ENCODE data around the gene APP.

GRCh38 chr21:26194326-26194725 lies 23.8 kb upstream of the APP start:
- TF ChIP-seq CTCF (IDR thresholded peaks at IDR 0.05) (no peak), POLR2A (IDR thresholded peaks at IDR 0.05) (no peak)
